GM12878 (cell line): ENCODE results near the gene VEGFA. TPM values are rescaled to one million over a fixed set of nuclear protein-coding genes. Genes with fewer than 3 reads are reported as not detected.

Source experiments
- ATAC-seq: fragments of 200-7000 bp; cut with Tn5 transposase; 3 replicates; pipeline ENCODE4 v1.9.1; 2020; ENCODE audit warnings: mild to moderate bottlenecking, moderate library complexity
- BruUV-seq: library from RNA; stranded (reverse); fragments of 400-500 nt; replicated peaks from 2 replicates; lab custom pipeline; 2021; lab: Mats Ljungman, UMichigan
- CTCF ChIA-PET: fragments of 300-600 bp; sonication (Branson Sonifier 250); formaldehyde crosslinking; extraction: SDS; loops from one replicate; lab custom pipeline; 2021; ENCODE audit warnings: inconsistent platforms; lab: Yijun Ruan, JAX
- POLR2A ChIA-PET: fragments of 350-600 bp; formaldehyde crosslinking; extraction: SDS; loops from one replicate; lab custom pipeline; 2021; ENCODE audit warnings: inconsistent platforms; lab: Charles Lee
- RAD21 ChIA-PET: fragments of 300-600 bp; sonication (Branson Sonifier 250); formaldehyde crosslinking; loops from one replicate; lab custom pipeline; 2023; ENCODE audit warnings: antibody characterized with exemption; ENCODE audit not compliant: unreplicated experiment; lab: Charles Lee
- SMC1A ChIA-PET: fragments of 300-600 bp; sonication (Branson Sonifier 250); formaldehyde crosslinking; loops from one replicate; lab custom pipeline; 2023; ENCODE audit not compliant: unreplicated experiment, uncharacterized antibody; lab: Charles Lee
- DNase-seq: peaks from one replicate; pipeline ENCODE4 v3.0.0-alpha.2; 2011; ENCODE audit warnings: low read depth, low spot score
- FAIRE-seq: peaks from 3 replicates; lab custom pipeline; 2011; peaks lifted over from hg19 to GRCh38; lab: Jason Lieb, UNC
- H2AFZ ChIP-seq: 2 replicates; pipeline ENCODE4 v1.6.0; 2011; ENCODE audit warnings: low read depth, low read length, control low read depth; ENCODE audit not compliant: control insufficient read depth
- H3K27ac ChIP-seq: 2 replicates; pipeline ENCODE4 v1.5.1; 2011; ENCODE audit warnings: control low read depth; ENCODE audit not compliant: control insufficient read depth, insufficient read depth
- H3K27me3 ChIP-seq, 2 experiments: replicated peaks in 1 of 2; 2 replicates each; pipeline versions ENCODE4 v1.6.0 to v1.6.1; 2011; ENCODE audit warnings: low read length in 1 of 2; ENCODE audit not compliant: control insufficient read depth in 2 of 2, insufficient read depth in 2 of 2
- H3K36me3 ChIP-seq, 2 experiments: 2 replicates each; pipeline ENCODE4 v1.5.1; 2011; ENCODE audit warnings: low read length in 1 of 2; ENCODE audit not compliant: control insufficient read depth in 2 of 2, insufficient read depth in 2 of 2
- H3K4me1 ChIP-seq: 2 replicates; pipeline ENCODE4 v1.6.1; 2011; ENCODE audit warnings: mild to moderate bottlenecking, low read length, moderate library complexity, mixed read lengths; ENCODE audit not compliant: control insufficient read depth, insufficient read depth
- H3K4me2 ChIP-seq: 2 replicates; pipeline ENCODE4 v1.6.0; 2011; ENCODE audit warnings: control low read depth; ENCODE audit not compliant: control insufficient read depth, insufficient read depth
- H3K4me3 ChIP-seq: fragments of 200-600 bp; sonication (generic); 2 replicates; pipeline ENCODE4 v1.5.1; 2016
- H3K79me2 ChIP-seq: 2 replicates; pipeline ENCODE4 v1.6.0; 2011; ENCODE audit warnings: low read length; ENCODE audit not compliant: control insufficient read depth, insufficient read depth
- H3K9ac ChIP-seq: 2 replicates; pipeline ENCODE4 v1.8.0; 2011; ENCODE audit warnings: low read length, control low read depth, mixed read lengths; ENCODE audit not compliant: control insufficient read depth, insufficient read depth
- H3K9me3 ChIP-seq: replicated peaks from 3 replicates; pipeline ENCODE4 v1.5.1; 2011; ENCODE audit warnings: mild to moderate bottlenecking, low read length; ENCODE audit not compliant: control insufficient read depth, insufficient read depth
- H4K20me1 ChIP-seq: 2 replicates; pipeline ENCODE4 v1.6.0; 2011; ENCODE audit not compliant: control insufficient read depth, insufficient read depth
- HSF1 ChIP-seq: fragments of 150-350 bp; IDR thresholded peaks from 2 replicates; pipeline ENCODE4 v1.6.1; 2014; ENCODE audit warnings: mild to moderate bottlenecking, low read depth, low read length
- IKZF1 ChIP-seq: fragments of 450-650 bp; conservative IDR thresholded peaks from 2 replicates; pipeline ENCODE4 v1.6.1; 2017; ENCODE audit warnings: antibody characterized with exemption, mild to moderate bottlenecking
- MTA3 ChIP-seq: IDR thresholded peaks from 2 replicates; pipeline ENCODE4 v1.6.1; 2012; ENCODE audit warnings: low read length, inconsistent platforms, borderline replicate concordance
- RELB ChIP-seq: fragments of 450-650 bp; IDR thresholded peaks from 2 replicates; pipeline ENCODE4 v1.6.1; 2017; ENCODE audit warnings: low read depth, mild to moderate bottlenecking, moderate library complexity
- WGBS: methylation state at CpG from one replicate; pipeline ENCODE4 v1.1.6; 2016; ENCODE audit warnings: low lambda C conversion rate; ENCODE audit not compliant: insufficient replicate concordance, insufficient coverage; ENCODE audit errors: missing lambda C conversion rate; 5-methylcytosine and 5-hydroxymethylcytosine counted together
- in situ Hi-C: fragments of 300-500 bp; cut with MboI; formaldehyde crosslinking; loops from 9 replicates; pipeline ENCODE4 v1.14.3; 2018; ENCODE audit warnings: mixed read lengths
- intact Hi-C: fragments of 100-400 bp; cut with micrococcal nuclease; formaldehyde crosslinking; loops from one replicate; pipeline ENCODE4 v1.14.2; 2022; ENCODE audit not compliant: unreplicated experiment
- polyA plus RNA-seq, 11 experiments: library from polyadenylated mRNA; depleted of rRNA in 4 of 11; unstranded in 6 of 11; stranded (reverse) in 5 of 11; fragments of >200 nt; fragmentation: Nextera tagmentation in 4 of 11; fragmentation: Illumina TruSeq in 1 of 11; extraction: Ambion mirVana in 4 of 11; extraction: Trizol in 1 of 11; gene quantifications; 1 replicate in 1 of 11; 2 replicates in 10 of 11; pipeline versions ENCODE4 v1.2.1 to v1.2.3, GENCODE V29; 2011 to 2016; ENCODE audit warnings: inconsistent platforms in 2 of 11, missing spikeins in 2 of 11, low read depth in 1 of 11
- total RNA-seq, 4 experiments: library from RNA; depleted of rRNA in 3 of 4; stranded (reverse); fragments of >200 nt in 3 of 4; fragmentation: Illumina TruSeq in 1 of 4; extraction: Trizol in 1 of 4; gene quantifications; 2 replicates each; pipeline versions ENCODE4 v1.2.1 to v1.2.3, GENCODE V29; 2013 to 2021

Gene VEGFA
- total and polyA plus RNA-seq, 10 of the 15 experiments (the other 5 are each of a cell fraction or from before 2014, with no cell fraction given), result 0.96 to 140 (median 16.9) TPM

GRCh38 chr6:43806043-43806757 lies 36.2 kb downstream of the VEGFA start:
- no peak overlapping the region for H3K4me2 ChIP-seq
- H3K27me3 ChIP-seq, result no peaks in the 10 kb centered on the region
- no peak for ATAC-seq
- H3K36me3 ChIP-seq, result no peaks in the 10 kb centered on the region
- WGBS, result 36% methylated on average over 9 of the region's 9 CpGs
- intact Hi-C loops, result no loop called here
- RAD21 ChIA-PET, result interaction anchor here (1.2 kb wide), 1 partner anchor 23 kb away, joined by 4 read pairs; no protein-coding TSS in a partner anchor
- H3K9ac ChIP-seq, result no peak overlapping the region
- no peak overlapping the region for H3K27ac ChIP-seq
- CTCF ChIA-PET, result interaction anchor here (1.2 to 3.6 kb wide), 6 partner anchors 11 to 138 kb away, joined by 4 to 9 read pairs (median 6); no protein-coding TSS in a partner anchor
- no peaks in the 10 kb centered on the region for H3K9me3 ChIP-seq
- no peak overlapping the region for H3K4me3 ChIP-seq
- no peaks in the 10 kb centered on the region for H3K79me2 ChIP-seq
- no peak overlapping the region for H2AFZ ChIP-seq
- no TSS peak for BruUV-seq
- H4K20me1 ChIP-seq, result no peaks in the 10 kb centered on the region
- no peaks in the 10 kb centered on the region for H3K4me1 ChIP-seq
- in situ Hi-C loops, result no loop called here
- POLR2A ChIA-PET, result interaction anchor here (0.6 to 2.5 kb wide), 6 partner anchors 10 to 236 kb away, joined by 3 to 10 read pairs (median 6); partner anchors contain the start of gene VEGFA
- TF ChIP-seq RELB (0 out of 2 replicates have a peak, but pooled peaks have one; percentile 18), IKZF1 (peak; percentile 38; the same call in 1 of the 2 replicates), HSF1 (no peak), MTA3 (no peak)
- FAIRE-seq, result no peak
- SMC1A ChIA-PET, result interaction anchor here (1.1 to 1.4 kb wide), 2 partner anchors 9 to 27 kb away, joined by 3 to 4 read pairs; no protein-coding TSS in a partner anchor
- DNase-seq, result no peak
